HG02642 (cell line): Measurements from ENCODE around the gene GDPGP1.
"Not testable (repeated sequence)": the region's sequence is repeated elsewhere in the genome, so short reads cannot be mapped to it uniquely, and the experiment has no call there.

Experiments
- ATAC-seq: cut with Tn5 transposase; IDR thresholded peaks from one replicate; pipeline ENCODE4 v1.9.1; 2021; ENCODE audit warnings: mild to moderate bottlenecking; ENCODE audit not compliant: unreplicated experiment, poor library complexity

GDPGP1 gene

DNA sequence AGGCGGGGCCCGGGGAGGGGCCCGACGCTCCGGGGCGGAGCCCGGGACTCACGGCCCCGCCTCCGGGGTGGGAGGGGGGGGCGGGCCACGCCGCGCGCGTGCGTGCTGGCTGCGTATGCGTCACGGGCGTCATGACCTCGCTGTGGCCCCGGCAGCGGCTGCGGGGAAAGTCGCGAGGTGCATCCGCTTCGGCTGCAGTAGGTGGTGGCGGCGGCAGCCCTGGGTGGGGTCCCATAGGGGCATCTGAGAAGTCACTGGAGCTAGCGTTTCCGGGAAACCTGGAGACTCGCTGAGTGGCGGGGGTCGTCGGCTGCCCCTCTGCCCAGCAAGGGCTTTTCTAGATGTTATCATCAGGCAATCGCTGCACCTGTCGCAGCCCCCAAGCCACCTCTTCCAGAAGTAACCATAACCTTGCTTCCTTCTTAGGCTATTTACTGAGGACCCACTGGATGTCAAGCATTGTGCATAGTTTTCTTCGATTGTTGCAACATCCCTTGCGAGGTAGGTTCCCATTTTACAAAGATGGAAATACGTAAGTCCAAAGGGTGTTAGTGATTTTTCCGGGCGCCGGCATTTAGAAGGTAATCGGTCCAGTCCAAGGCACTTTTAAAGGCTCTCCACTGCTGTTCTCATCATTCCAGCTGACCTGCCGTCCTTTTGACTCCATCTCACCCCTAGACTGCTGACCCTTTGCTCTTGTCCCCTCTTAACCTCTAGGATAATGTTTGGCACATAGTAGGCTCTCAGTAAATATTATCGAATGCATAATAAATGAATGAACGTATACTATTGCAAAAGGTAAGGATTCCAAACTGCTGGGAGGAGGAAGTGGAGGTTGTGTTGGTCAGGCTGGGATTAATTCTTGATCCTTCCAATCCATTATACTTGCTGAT, at the start of gene GDPGP1:
Gene GDPGP1 (plus strand): TSS at position 114 of the 893 bp plus-strand sequence. CDS start 6,700 bp downstream, outside the sequence.
- peak; percentile 72 for ATAC-seq

- ATAC-seq: peak; percentile 67
These were observed 49.0 kb upstream of the GDPGP1 start for GRCh38 chr15:90184786-90185704.

DNA sequence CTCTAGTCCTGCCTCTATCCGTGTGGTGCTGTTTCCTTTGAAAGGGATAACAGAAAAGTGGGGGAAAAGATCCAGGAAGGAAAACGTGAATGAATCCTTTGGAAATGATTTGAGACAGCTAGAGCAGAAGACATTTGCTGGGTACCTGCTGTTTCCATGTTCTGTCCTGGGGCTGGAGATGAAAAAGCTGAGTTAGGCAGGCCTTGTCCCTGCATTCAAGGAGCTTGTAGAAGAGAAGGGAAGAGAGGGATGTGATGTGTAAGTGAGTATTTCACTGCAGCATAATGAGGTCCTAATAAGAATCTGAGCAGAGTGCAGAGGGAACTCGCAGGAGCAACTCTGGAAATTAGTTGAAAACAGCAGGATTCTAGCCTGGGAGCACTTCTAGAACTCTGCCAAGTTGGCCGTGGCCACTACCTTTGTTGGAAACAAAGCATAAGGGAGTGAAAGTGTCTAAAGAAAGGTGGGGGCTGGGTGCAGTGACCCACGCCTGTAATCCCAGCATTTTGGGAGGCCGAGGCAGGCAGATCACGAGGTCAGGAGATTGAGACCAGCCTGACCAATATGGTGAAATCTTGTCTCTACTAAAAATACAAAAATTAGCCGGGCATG, 46.6 kb upstream of the GDPGP1 start:
- no peak for ATAC-seq

DNA sequence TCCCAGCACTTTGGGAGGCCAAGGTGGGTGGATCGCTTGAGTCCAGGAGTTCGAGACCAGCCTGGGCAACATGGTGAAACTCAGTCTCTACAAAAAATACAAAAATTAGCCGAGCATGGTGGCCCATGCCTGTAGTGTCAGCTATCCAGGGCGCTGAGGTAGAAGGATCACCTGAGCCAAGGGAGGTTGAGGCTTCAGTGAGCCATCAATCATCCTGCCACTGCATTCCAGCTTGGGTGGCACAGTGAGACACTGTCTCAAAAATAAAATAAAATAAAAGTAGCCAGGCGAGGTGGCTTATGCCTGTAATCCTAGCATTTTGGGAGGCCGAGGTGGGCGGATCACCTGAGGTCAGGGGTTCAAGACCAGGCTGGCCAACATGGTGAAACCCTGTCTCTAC, 45.9 kb upstream of the GDPGP1 start:
- ATAC-seq: not testable (repeated sequence)

GRCh38 chr15:90188914-90189748, 44.9 kb upstream of the GDPGP1 start:
- ATAC-seq: no peak

- no peak for ATAC-seq
These were observed 44.1 kb upstream of the GDPGP1 start for GRCh38 chr15:90189781-90190467.

- ATAC-seq: peak; percentile 50
These were observed 43.2 kb upstream of the GDPGP1 start for GRCh38 chr15:90190606-90191343.

DNA sequence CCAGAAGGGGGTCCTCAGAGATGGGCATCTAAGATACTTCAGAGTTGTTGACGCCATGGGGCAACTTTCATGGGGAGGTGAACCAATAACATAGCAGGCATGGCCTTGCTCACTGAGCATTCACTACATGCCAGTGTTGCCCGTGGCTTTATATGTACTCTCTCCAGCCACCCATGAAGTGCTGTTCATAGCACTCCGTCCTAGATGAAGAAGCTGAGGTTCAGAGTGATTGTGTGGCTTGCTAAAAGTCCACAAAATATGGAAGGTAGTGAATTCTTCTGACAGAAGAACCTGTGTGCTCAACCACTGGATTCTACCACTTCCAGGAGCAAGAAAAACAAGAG, 42.7 kb upstream of the GDPGP1 start:
- ATAC-seq: peak; percentile 25

DNA sequence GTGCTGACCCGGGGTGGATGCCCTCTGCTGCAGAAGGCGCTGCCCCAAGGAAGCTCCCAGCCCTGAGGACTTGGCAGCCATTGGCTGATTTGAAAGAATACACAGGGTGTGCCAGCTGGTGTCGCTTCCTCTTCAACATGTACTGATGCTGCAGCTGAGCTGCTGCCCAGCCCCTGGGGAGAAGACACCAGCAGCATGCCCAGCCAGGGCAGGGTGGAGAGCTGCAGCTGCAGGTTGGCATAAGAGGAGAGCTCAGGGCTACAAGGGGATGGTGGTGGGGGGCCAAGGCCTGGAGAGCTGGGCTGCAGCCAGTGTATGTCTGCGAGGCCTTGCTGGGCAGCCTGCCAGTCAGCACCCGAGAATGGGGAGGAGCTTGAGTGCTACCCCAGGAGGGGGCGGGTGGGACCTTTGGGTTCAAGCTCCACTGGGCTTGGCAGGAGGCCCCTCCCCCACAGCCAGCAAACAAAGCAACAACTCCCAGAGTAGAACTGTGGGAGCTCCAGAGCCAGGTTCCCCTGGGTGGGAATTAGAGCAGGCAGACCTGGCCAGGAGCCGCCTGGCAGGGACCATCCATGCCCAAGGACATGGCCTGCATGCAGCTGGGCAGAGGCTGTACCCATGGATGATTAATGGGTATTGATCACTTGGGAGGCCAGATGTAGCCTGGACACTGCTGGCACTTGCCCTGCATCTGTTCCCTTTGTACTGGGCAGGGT, 42.1 kb upstream of the GDPGP1 start:
- peak; percentile 74 for ATAC-seq

DNA sequence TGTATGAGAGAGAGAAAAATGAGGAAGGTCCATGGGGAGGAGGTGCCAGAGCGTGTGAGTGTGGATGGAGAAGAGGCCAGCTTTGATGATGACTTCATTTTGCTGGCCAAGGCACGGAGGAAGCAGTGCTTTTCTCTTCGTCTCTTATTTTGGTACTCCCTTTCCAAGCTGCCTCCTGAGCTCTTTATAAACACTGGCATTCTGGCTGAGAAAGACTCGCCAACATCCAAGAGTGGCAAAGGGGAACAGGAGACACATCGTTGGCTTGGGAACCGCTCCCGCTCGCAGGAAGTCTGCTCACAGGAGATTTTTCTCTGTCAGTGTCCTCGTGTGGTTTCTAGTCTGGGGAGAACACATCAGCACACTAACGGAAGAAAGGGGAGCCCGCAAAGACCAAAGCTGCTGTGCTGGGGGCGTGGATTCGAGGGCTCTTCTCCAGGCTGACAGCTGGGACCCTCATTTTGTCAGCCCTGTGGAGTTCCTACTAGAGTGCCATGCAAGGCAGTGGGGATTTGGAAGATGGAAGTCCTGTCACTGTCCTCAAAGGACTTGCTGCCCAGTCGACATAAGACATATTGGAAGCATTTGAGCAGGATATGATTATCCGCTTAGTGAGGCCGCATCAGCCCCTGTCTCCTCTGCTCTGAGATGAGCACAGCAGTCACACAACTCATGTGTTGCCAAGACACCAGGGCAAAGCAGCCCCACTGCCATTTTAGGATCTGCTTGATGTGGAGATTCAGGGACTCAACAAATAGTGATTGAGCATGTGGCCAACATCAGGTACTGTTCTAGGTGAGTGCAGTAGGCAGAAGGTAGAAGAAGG, 40.8 kb upstream of the GDPGP1 start:
- ATAC-seq: no peak

GRCh38 chr15:90194655-90195054, 39.4 kb upstream of the GDPGP1 start:
- ATAC-seq: no peak

DNA sequence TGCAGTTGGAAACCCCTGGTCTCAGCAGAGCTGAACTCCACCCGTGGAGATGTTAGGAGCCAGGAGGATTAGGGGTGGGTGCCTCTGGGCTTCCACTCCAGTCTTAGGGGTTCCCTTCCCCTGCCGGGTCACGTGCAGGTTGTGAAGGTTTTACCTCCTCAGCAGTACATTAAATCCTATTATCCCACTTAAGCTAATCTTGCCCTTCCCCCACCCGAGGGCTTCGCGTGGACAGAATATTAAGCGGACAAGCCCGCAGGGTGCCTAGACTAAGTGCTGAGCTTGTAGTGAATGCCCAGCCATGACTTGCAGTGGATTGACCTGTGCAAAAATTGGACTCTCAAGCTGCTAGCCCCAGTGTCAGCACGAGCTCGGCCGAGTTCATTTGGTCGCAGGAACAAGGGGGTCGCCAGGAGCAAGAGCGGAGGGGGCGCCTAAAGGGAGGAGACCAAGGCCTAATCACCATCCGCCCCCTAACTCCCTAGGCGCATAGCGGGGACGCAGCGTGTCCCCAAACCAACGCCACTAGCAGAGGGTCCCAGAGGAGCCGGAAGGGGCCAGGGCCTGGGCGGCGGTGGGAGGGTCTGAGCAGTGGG, 33.4 kb upstream of the GDPGP1 start:
- peak; percentile 31 for ATAC-seq

GRCh38 chr15:90201130-90201943, 32.7 kb upstream of the GDPGP1 start, which contains the start of gene SEMA4B:
TSS of gene SEMA4B (plus strand) at chr15:90201330. CDS start at chr15:90201579, 249 bp downstream.
- ATAC-seq: peak; percentile 86

DNA sequence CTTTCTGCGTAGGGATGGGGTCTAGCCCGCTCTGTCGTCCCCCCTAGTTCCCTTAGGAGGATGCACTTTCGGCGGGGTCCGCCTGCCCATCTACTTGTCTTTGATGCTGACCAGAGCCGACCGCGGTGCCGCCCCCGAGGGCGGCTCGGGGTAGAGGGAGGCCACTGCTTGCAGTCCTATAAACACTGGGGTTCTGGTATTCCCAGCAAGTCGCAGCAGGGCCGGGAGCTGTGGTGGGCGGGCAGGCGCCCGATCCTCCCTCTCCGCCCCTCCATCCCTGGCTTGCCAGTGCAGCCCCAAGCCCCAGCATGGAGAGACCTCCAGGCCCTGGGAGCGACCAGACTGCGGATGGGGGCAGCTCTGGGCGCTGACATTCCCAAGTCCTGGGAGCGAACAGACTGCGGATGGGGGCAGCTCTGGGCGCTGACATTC, 32.0 kb upstream of the GDPGP1 start:
- ATAC-seq: peak; percentile 7

GRCh38 chr15:90202929-90203328, 31.1 kb upstream of the GDPGP1 start:
- no peak for ATAC-seq

GRCh38 chr15:90203473-90203872, 30.5 kb upstream of the GDPGP1 start:
- ATAC-seq: no peak
